Left cardiac atrium (tissue), 4 donors: Measurements from ENCODE around the gene SHISA8. TPM values are rescaled to one million over a fixed set of nuclear protein-coding genes. Genes with fewer than 3 reads are reported as not detected.
"Not testable (repeated sequence)": the region's sequence is repeated elsewhere in the genome, so short reads cannot be mapped to it uniquely, and the experiment has no call there.

Experiments
- ATAC-seq, 2 donors: fragments of 200-7000 bp; cut with Tn5 transposase; one replicate each; pipeline ENCODE4 v1.9.1; 2020; ENCODE audit warnings: mild to moderate bottlenecking in 2 of 2, moderate library complexity in 2 of 2
- DNase-seq: peaks from one replicate; pipeline ENCODE4 v3.0.0-alpha.2; 2020
- intact Hi-C, 2 donors: fragments of 100-400 bp; cut with DNase I; formaldehyde crosslinking; loops; one replicate each; pipeline versions ENCODE4 v1.14.1 to v1.15.1; 2022 to 2023
- long read RNA-seq: library from polyadenylated mRNA; unstranded; transcript quantifications from one replicate; pipeline ENCODE4 v2.0.0, GENCODE V29; 2021
- total RNA-seq, 2 donors: library from RNA; stranded (reverse); fragmentation: NEBNext Ultra II Directional; extraction: Animal tissue kit (Norgen Biotek cat#: 25700); gene quantifications; one replicate each; pipeline ENCODE4 v1.2.1, GENCODE V29; 2021
- donor health status: DM: no; HTN: yes; CAD: no.
- donor health status: DM: no; HTN: yes; CAD: no; lungs with severe emphysema.
- donor health status: DM: yes; HTN: yes; CAD: no.
- donor health status: Dilated cardiomyopathy.

SHISA8 gene
- total RNA-seq = 1 to 10 TPM; 1.1 to 3.3 TPM
- long read RNA-seq = 0 reads

DNA sequence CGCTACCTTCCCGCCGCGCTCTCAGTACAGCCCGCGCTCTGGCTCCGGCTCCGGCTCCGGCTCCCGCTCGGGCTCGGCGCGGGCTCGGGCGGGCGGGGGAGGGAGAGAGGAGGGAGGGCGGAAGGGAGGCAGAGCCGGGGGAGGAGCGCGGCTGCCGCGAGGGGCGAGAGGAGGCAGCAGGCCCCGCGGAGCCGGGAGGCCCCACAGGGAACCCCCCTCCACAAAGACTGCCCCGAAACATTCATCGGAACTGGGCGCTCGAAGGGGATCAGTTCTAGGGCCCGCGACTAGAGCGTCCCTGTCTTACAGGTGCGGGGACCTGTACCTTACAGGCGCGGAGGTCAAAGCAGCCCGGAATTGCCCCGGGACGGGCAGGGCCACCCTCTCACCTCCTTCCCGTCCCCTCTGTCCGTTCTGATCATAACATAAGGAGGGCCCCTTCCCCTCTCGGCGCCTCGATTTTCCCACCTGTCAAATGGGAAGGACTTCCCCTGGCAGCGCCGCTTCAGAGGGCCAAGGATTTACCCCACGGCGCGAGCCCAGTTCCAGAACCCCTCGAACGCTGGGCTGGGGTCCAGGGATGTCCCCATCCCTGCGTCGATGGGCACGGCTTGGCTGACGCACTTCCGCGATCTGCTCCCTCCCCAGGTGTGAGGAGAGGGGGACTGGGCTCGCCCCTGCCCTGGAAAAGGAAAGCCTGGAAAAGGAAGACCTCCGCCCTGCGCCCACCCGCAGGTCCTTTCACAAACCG is at the start of gene SHISA8:
SHISA8 (minus strand) TSS at position 40 of the 751 bp plus-strand sequence. CDS start 407 bp downstream, outside the sequence.
- intact Hi-C loops = no loop called here
- ATAC-seq = peak; percentile 50 to 58
- DNase-seq = no peak

- ATAC-seq (peak in 1 of 2 donors; percentile 20), DNase-seq (no peak)
- intact Hi-C loops = loop anchor here in 1 of 2 donors (10.0 kb wide), 2 partner anchors 151 to 481 kb away; no protein-coding TSS in a partner anchor
Measured at GRCh38 chr22:41964112-41964491, 49.2 kb upstream of the SHISA8 start.

GRCh38 chr22:41963453-41964111 is 48.7 kb upstream of the SHISA8 start:
- intact Hi-C loops = loop anchor here in 1 of 2 donors (10.0 kb wide), 2 partner anchors 151 to 481 kb away; no protein-coding TSS in a partner anchor
- ATAC-seq (peak; percentile 52 to 56), DNase-seq (no peak)

- intact Hi-C loops = loop anchor here in 1 of 2 donors (5.0 kb wide), 1 partner anchor 484 kb away; no protein-coding TSS in a partner anchor
- no peak for DNase-seq
- peak; percentile 10 to 15 for ATAC-seq
Measured at GRCh38 chr22:41957941-41958556, 43.2 kb upstream of the SHISA8 start.

DNA sequence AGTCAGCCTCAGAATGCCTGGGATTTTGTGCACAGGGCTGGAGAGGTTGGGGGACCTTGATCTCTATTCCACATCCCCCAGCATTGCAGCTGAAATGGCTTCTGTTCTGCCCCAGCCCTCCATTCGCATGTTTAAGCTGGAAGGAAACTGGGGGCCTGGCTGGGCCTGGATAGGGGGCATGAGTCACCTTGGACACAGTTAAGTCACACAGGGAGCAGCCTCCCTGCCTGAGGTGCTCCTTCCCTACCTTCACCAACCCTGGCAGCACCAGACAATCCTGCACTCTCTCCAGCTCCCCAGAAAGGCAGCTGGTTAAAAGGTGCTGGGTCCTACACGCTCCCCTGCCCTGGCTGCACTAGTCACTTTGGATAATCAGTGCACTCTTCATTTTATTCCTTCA is 37.8 kb upstream of the SHISA8 start:
- intact Hi-C loops = no loop called here
- DNase-seq (no peak), ATAC-seq (no peak)

GRCh38 chr22:41951898-41952474 is 37.1 kb upstream of the SHISA8 start, which contains the start of gene SMIM45:
Gene SMIM45 (plus strand): TSS chr22:41952150.
- peak in 1 of 2 donors; percentile 50 for ATAC-seq
- no peak for DNase-seq
- intact Hi-C loops = no loop called here

GRCh38 chr22:41949297-41949965 is 34.6 kb upstream of the SHISA8 start:
- DNase-seq = no peak
- intact Hi-C loops = no loop called here

GRCh38 chr22:41948928-41949296 is 34.0 kb upstream of the SHISA8 start:
- DNase-seq, intact Hi-C loops, ATAC-seq: not testable (repeated sequence)

More at GRCh38 chr22:41949297-41949965, 34.6 kb upstream of the SHISA8 start:
- ATAC-seq = no peak

DNA sequence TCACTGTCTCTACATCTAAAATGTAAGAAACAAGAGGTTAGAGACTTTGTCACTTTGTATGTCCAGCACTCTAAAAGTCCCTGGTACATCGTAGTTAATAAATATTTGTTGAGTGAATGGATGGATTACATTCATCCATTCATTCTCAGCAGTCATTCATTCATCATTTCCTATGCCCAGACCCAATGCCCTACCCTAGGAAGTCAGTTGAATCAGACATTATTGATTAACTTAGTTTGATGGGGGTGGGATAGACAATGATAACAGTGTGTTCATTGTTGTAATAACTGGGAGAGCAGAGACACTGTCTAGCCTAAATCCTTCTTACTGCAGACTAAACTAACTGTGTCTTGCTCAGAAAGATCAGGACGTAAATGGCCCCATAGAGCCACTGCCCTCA is 33.3 kb upstream of the SHISA8 start:
- DNase-seq (no peak), ATAC-seq (no peak)
- intact Hi-C loops = no loop called here

- DNase-seq (no peak), ATAC-seq (no peak)
- intact Hi-C loops = no loop called here
Measured at GRCh38 chr22:41947424-41948080, 32.7 kb upstream of the SHISA8 start.

DNA sequence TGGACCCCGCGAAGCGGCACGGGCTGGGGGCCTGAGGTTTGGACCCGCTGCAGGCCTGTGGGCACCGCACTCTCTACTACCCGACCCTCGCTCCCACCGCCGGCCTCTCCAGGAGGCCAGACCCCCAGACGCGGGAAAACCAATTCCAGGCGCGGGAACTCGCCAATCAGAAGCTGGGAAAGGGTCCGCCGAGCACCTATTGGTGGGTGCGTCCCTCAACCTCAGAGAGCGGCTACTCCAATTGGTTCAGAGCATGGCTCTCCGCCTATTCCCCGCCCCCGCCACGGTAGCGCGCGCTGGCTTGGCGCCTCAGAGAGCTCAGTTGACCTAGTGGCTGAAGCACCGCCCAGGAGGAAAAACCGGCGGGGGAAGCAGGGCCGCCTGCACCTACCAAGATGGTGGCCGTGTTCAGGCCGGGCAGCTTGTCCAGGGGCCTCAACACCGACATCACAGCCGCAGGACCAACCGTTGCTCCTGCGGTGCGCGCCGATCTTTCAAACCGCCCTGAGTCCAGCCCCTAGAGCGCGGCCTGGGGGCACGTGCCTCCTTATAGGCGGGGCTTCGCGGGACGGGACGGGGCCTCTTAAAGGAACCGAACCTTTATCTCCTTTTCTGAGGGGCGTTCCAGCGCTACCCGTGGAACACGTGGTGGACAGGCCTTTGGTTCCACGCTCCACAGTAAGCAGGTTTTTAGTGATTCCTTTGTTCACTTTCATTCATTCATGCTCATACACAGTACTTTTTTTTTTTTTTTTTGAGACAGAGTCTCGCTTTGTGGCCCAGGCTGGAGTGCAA is 32.0 kb upstream of the SHISA8 start, which contains the start of gene CENPM:
CENPM (minus strand) TSS at position 524 of the 795 bp plus-strand sequence; CDS start at position 448, 76 bp downstream.
- ATAC-seq (peak; percentile 98), DNase-seq (peak; percentile 92)
- intact Hi-C loops = no loop called here

GRCh38 chr22:41943661-41944209 is 28.9 kb upstream of the SHISA8 start:
- DNase-seq (no peak), ATAC-seq (no peak)
- intact Hi-C loops = loop anchor here in 1 of 2 donors (5.0 kb wide), 3 partner anchors 121 to 246 kb away; partner anchors contain the start of gene MEI1

DNA sequence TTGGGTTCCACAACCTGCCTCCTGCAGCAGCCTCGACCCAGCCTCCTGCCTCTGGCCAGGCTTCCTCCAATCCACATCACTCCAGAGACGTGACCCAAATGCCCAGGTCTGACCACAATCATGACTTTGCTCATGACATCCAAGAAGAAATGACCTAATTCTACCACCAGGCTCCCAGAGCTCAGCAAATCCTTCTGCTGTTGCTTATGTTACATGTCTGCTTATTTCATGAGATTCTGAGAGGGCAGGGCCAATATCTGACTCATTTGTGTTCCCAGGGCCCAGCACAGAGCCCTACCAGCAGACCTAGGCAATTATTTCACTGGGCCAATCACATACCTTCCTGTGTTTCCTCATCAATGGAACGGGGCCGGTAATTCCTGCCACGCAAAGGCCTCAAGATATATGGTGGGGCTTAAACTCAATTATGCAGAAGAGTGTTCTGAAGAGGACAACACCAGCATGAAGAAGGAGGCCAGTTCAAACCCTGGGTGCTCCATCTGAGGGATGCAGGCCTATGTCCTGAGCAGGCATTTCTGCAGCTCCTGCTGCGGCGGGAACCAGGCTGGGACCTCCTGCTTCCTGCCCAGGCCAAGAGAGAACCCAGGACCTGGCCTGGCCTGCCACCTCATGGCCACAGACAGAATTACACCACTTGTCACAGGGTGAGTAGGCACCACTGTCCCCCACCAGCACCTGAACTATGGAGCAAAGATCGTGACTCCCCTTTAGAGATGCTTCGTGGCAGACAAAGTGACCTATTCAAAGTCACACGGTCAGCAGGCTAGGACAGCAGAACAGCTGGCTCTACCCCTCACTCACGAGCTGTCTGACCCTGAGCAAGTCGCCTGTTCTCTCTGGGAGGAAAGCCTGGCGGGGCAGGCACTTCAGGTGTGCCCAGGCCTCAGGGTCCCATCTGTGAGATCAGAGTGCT is 26.2 kb upstream of the SHISA8 start:
- intact Hi-C loops = loop anchor here (1.0 to 5.0 kb wide), 6 partner anchors 119 to 244 kb away; partner anchors contain the start of gene MEI1 (in 1 of the 2)
- DNase-seq (peak; percentile 86), ATAC-seq (peak; percentile 85 to 90)

GRCh38 chr22:41939981-41940831 is 25.3 kb upstream of the SHISA8 start:
- ATAC-seq (peak in 1 of 2 donors; percentile 9), DNase-seq (no peak)
- intact Hi-C loops = loop anchor here (2.0 to 5.0 kb wide), 4 partner anchors 118 to 243 kb away; partner anchors contain the start of gene MEI1 (in 1 of the 2)

GRCh38 chr22:41936894-41937169 is 22.0 kb upstream of the SHISA8 start:
- ATAC-seq = no peak
- no peak for DNase-seq
- intact Hi-C loops = no loop called here
